ENCODE results near the gene SP3.

SP3 gene

GRCh38 chr2:173996766-173997165 is 31.6 kb upstream of the SP3 start:
- DNase-seq (ENCODE audit: low read depth in 2 of 2): no peak

DNA sequence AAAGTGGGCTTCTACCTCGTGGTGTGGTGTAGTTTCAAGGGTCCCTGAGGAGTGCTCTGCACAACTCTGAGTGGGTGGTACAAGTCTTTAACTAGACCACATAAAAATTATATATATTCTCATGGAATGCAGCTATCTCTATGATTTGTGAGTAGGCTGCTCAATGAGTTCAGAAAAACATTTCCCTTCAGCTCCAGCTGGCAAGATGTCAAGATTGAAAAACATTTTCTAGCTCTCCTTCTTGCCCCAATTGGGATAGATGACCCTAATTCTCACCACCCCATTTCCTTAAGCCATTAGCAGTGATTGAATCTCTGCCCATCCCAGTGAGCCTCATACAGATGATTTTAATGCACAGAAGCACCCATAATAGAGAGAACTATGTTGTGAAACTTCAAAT is 28.3 kb upstream of the SP3 start:
- no peak for DNase-seq (ENCODE audit: low read depth in 2 of 2)

GRCh38 chr2:173991856-173992588 is 26.8 kb upstream of the SP3 start:
- DNase-seq (ENCODE audit: low read depth in 2 of 2): no peak

DNA sequence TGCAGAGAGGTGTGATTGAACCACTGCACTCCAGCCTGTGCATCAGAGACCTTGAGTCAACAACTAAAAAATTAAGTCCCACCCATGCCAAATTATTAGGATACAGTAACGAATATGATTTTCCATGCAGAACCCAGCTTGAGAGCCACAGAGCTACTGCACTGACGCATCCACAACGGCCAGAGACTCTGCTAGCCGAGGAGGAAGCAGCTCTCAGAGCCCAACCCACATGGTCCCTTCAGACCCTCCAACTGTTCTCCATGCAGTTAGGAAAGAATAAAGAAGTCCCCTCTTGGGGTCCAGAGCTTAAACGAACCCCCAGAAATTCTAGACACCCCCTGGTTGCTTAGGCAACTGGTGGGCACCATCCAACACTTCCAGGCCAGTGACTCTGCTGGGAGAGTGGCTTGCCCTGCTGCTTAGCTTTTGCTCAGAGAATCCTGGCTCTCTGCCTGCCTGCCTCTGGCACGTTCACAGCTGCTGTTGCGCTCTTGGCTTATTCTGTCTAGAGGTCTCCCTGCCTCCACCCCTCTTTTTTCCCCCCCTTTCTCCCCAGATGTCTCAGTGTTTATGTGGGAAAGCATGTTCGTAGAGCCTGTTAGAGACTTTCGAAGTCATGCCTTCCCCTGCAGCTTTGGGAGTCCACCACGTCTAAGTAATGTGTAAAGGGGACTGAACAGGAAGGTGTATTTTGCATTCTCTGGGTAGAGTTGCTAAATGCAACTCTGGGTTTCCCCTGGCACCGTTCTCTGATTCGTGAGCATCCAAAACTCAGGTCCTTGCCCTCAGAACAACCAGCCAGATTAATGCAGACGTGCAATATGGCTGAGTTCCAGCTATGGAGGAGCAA is 26.0 kb upstream of the SP3 start:
- DNase-seq (ENCODE audit: low read depth in 2 of 2): no peak

DNA sequence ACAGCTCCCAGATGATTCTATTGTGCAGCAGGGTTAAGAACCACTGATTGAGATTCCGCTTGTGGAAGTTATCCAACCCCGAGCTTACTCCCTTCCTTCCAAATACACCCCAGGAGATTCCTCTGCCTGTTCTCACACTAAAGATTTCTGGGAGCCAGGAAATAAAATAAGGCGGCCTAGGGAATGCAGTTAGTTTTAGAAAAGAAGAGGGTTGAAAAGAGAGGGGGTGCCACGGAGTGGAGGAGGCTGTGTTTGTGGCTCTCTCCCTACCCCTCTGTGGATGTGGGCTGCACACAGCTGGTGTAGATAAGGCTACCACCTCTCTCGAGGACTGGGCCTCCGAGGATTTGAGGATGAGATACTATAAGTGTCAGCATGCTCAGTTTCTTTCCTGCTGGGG is 25.1 kb upstream of the SP3 start:
- no peak for DNase-seq (ENCODE audit: low read depth in 2 of 2)

DNA sequence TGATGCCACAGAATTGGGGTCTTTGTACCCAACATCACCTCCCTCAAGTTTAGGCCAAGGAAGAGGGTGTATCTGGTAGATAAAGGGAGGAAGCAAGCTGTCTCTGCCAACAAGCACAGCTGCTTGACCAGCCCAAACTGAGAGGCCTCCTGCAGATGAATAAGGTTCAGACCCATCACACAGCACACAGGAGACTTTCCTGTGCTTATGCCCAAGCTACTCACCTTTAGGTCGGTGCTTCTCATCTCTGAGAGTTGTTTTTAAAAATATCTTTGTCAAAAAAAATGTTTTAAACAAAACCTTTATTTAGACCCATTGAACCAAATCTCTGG is 24.7 kb upstream of the SP3 start:
- no peak for DNase-seq (ENCODE audit: low read depth in 2 of 2)

- no peak for DNase-seq (ENCODE audit: low read depth in 2 of 2)
These were observed 24.1 kb upstream of the SP3 start for GRCh38 chr2:173989160-173989883.

- no peak for DNase-seq (ENCODE audit: low read depth in 2 of 2)
These were observed 21.6 kb upstream of the SP3 start for GRCh38 chr2:173986805-173987204.

DNA sequence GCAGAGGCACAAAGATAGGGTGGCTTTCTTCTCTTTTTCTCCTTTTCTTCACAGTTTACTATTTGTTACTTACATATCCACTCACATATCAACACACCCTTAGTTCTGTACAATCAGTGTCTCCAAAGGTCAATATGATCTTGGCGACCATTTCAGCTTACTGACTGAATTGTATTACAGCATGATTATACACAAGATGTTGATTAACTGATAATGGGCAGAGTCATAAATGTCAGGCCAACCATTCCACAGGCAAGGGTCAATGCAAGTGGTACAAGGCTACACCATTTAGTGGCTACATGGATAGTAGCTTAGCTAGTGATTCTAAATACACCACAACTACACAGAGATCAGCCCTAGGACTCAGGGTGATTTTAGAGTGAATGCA is 20.4 kb upstream of the SP3 start:
- DNase-seq (ENCODE audit: low read depth in 2 of 2): no peak

DNA sequence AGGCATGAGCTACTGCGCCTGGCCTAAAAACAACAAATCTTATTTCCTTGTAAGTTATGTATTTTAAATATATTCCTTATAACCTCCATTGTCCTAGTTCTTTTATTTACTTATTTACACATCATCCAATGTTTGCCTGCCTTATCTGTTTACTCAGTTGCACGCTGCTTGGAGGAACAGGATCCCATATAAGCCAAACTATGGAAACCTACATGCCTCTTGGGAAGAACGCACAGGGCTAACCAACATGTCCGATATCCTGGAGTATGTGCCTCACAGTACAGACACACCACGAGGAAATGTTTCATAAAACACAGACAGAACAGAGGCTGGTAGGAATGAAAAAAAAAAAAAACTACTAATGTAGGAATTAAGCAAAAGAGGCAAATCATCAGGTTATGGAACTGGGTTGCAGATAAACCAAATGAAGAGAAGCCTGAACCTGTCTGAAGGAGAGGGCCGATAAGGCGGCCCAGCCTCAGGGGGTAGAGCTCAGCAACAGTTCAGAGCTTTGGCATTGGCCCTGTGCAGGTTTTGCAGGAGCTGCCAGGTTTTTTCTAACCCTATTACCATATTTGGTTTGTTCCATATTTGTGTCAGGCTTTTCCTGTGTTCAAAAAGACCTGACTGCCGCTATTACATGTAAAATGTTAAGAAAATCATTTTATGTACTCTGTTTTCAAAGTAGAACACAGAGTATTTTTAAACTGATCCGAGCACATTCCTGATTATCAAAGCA is 19.9 kb upstream of the SP3 start:
- no peak for DNase-seq (ENCODE audit: low read depth in 2 of 2)

GRCh38 chr2:173983391-173983871 is 18.3 kb upstream of the SP3 start:
- no peak for DNase-seq (ENCODE audit: low read depth in 2 of 2)

- DNase-seq (ENCODE audit: low read depth in 2 of 2): no peak
These were observed 17.7 kb upstream of the SP3 start for GRCh38 chr2:173982918-173983317.

- DNase-seq (ENCODE audit: low read depth in 2 of 2): no peak
These were observed 17.1 kb upstream of the SP3 start for GRCh38 chr2:173982182-173982714.

GRCh38 chr2:173981520-173981919 is 16.3 kb upstream of the SP3 start:
- no peak for DNase-seq (ENCODE audit: low read depth in 2 of 2)

DNA sequence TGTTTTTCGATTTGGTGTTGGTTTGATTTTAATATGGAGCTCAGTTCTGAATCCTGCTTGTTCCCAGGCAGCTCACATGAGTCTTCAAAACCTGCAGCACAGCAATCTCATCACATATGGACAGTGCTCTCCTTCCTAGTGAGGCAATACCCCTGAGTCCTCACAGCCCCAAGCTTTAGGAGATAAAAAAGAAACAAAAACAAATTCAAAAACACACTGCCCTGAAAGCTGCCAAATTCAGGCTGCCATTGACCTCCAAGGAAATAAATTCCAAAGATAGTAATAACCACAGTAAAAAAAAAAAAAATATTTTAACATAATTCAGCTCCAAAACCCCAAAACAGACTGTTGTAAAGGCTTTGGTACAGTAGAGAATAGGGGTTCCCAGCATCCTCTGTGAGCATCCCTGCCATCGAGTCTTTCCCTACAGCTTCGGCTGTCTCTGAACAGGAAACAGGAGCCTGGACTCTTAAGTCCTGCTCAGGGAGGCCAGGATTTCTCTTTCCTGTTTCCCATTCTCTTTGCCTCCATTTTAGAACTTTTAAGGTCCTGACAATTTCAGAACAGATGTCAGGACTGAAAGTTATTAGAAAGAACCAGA is 14.7 kb upstream of the SP3 start:
- DNase-seq (ENCODE audit: low read depth in 2 of 2): no peak

DNA sequence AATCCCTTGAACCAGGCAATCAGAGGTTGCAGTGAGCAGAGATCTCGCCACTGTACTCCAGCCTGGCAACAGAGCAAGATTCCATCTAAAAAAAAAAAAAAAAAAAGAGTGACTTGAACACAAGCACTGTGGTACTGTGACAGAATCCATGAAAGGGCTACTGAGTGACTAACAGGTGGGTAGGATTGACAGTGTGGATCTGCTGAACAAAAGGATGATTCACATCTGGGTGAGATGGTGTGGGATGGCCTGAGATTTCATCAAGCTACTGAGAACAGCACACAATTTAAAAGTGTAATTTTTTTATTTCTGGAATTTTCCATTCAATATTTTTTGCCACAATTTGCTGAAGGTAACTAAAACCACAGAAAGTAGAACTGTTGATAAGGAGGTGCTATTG is 13.3 kb upstream of the SP3 start:
- DNase-seq (ENCODE audit: low read depth in 2 of 2): no peak

DNA sequence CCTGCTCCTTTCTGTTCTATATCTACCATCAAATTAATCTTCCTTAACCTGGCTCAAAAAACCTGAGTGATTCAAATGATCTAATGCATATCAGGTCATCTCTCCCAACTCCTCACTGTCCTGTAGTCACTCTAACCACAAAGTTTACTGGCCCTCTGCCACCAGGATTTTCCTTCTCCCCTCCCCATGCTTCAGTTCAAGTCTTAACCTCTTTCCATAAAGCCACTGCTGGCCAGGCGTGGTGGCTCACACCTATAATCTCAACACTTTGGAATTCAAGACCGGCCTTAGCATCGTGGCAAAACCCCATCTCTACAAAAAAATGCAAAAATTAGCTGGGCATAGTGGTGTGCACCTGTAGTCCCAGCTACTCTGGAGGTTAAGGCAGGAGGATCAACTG is 7.5 kb upstream of the SP3 start:
- DNase-seq (ENCODE audit: low read depth in 2 of 2): no peak

GRCh38 chr2:173972165-173972564 is 7.0 kb upstream of the SP3 start:
- DNase-seq (ENCODE audit: low read depth in 2 of 2): no peak

GRCh38 chr2:173970516-173970924 is 5.3 kb upstream of the SP3 start:
- no peak for DNase-seq (ENCODE audit: low read depth in 2 of 2)

DNA sequence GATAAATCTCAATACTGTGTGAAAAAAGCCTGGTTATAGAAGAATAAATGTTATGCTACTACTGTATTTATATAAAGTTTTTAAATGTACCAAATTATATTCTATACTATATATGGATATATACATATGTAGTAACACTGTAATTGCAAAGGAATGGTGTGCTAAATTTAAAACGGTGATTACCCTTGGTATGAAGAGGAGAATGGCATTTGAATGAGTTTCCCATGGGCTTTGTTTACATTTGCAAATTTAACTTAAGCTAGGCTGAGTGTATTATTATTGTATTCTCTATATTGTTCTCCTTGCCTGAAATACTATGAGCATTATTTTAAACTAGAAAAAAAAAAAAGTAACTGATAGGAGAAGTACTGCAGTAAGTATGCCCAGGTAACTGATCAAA is 4.7 kb upstream of the SP3 start:
- DNase-seq (ENCODE audit: low read depth in 2 of 2): no peak

DNA sequence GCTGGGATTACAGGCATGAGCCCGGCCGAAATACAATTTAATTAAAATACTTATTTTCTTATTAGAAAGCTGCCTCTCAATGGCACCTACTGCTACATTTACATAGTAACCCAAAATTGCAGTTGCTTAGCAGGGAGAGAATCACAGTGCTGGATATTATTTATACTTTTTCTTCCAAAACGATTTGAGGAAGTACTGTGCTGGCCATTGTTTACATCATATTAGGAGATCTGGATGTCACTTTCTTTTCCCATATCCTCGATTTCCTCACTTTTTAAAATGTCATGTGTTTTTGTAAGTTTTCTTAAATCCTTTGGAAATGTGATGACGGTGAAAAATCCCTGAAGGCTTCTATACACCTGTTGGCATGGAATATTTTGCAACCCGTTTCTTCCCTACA is 3.4 kb upstream of the SP3 start:
- no peak for DNase-seq (ENCODE audit: low read depth in 2 of 2)

Data from stimulated activated CD8-positive, alpha-beta memory T cell treated with anti-CD3 and anti-CD28 coated beads, Interleukin-2, amount 100 ng/mL, for 1 hour (primary cell).